HG02642 (cell line): ENCODE measurements around the gene FAXC.
"Not testable (repeated sequence)": the region's sequence is repeated elsewhere in the genome, so short reads cannot be mapped to it uniquely, and the experiment has no call there.

Experiments used
- ATAC-seq: cut with Tn5 transposase; IDR thresholded peaks from one replicate; pipeline ENCODE4 v1.9.1; 2021; ENCODE audit warnings: mild to moderate bottlenecking; ENCODE audit not compliant: unreplicated experiment, poor library complexity

The FAXC gene

DNA sequence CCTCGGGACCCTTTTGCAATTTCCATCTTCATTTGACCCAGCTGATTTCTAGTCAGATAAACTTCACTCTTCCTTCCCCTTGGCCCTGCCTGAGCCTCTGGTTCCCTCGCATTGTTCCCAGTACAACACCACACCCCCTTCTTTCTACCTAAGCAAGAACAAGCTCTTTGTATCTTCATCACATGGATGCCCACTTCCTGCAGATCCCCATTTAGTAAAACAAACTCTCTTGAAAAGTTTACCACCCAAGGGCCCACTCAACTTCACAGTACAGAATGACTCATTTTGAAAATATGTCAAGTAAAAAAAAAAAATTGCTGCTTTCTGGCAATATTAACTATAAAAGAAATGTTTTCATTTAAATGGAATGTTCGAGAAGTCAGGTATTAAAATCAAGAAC is 5.2 kb downstream of the FAXC start:
- ATAC-seq = no peak

DNA sequence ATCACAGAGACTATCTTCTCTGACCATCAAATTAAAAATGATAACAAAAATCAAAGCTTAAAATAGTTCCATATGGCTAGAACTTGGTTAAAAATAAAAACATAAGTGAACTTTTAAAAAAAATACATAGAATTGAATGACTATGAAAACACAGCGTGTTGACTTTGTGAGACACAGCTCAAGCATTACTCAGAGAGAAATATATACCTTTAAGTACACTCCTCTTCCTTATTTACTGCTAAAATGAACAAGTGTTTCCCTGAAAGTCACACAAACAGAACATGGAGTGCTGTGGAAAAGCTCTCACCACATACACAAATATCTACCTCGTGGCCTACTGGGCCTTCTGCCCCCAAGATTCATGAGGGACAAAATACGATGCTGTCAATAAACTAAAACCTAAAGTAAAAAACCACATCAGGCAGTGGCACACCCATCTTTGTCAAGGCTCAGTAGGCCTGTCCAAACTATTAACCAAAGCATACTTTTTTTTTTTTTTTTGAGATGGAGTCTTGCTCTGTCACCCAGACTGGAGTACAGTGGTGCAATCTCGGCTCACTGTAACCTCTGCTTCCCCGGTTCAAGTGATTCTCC is 7.5 kb downstream of the FAXC start:
- ATAC-seq = peak; percentile 50

DNA sequence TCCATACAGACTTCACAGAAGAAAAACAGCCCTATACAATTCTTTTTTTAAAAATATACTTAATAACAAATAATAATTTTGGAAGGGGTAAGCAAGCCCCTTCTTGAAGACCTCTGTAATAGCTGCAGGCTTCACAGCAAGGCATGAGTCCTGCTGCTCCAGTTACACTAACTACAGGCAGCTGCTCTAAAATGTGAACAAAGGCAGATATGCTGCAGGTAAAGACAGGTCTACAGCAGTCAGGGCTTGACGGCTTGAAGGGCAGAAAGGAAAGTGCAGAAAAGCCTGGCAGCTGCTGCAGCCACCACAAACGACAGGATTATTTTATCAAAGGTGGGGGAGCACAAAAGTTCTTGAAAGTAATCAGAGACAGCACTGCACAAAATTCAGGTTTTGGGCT is 11.3 kb downstream of the FAXC start:
- ATAC-seq = no peak

DNA sequence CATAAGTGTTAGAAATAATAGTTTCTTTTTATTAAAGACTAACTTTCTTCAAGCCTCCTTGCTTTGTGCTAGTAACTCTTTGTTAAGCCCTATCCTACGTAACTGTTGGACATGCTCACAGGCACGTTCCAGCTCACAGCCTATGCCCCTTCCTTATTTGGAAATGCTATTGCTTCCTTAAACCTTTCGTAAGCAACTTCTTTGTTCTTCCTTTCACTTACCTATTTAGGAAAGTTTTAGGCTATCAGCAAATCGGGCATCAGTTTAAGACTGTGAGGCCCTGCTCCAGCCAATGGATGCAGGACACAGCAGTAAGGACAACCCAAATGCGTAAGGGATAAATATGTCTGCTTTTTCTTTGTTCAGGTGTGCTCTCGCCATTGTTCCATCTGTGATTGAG is 14.2 kb downstream of the FAXC start:
- ATAC-seq = not testable (repeated sequence)

DNA sequence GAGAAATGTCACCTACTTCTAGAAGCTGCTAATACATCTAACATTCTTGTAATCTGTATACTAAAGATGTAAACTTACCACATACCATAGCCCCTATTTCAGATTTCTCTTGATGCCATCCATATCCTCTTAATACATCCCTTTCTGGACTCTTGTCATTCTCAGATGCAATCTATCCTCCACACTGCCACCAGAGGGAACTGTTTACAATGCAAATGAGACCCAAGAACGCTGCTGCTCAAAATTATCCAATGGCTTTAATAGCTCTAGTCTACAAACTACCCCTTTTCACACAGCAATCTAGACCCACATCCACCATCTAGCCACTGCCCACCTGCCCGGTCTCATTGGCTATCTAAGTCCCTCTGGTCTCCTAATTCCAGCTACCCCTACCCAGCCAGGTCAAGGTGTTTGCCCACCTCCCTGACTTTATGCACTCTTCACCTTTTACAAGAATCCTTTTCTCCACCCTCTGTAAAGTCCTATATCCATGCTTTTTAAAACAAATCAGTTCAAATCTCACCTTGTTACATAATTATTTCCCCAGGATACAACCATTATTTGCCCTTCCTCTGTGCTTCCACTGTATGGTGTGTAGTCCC is 14.8 kb downstream of the FAXC start:
- ATAC-seq = peak; percentile 35

DNA sequence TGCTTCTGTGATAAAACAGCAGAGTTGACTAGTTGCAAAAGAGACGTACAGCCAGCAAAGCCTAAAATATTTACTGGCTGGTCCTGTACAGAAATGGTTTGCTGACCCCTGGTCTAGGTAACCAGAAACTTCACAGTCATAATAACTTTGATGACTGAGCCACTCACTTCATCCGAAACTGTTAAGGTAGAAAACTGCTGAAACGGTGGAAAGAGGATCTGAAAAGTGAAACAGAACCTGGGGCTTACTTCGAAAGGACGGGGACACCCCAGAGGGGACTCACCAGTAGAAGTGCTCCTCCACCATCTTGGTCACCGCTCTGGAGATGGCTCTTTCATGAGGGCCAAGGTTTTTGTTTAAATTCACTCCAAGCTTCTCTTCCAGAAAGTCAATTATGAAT is 16.4 kb downstream of the FAXC start:
- ATAC-seq = peak; percentile 94

DNA sequence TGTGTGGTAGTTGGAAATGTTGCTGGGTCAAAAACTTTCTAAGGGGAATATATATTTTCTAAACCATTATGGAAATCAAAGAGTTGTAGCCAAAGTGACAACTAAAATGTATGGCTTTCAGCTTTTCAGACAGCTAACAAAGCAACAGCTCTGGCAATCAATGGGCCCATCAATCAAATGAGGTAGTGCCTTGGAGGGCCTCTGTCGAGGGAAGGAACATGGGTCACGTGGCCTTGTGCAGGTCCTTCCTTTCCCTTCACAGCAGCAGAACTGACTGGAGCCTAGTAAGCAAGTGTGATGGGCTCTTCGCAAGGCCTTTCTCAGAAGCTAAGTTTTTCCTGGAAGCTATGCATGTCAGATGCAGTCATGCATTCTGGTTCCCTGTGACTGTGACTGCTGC is 17.9 kb downstream of the FAXC start:
- no peak for ATAC-seq

DNA sequence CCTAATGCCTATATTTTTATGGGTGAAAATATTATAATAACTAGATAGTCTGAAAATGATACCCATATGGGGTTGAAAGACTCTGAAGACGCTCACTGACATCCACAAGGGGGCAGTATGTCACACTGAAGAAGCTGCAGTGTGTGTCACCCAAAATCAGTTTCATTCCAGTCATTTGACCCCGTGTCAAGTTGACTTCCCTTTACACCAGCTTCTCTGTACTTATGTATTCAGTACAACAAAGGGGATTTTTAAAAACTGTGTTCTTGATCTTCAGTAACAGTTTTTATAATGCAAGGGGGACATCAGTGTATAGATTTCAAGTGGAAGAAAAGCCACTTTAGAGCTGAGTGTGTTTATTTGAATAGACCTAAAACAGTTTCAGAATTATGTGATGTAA is 19.3 kb downstream of the FAXC start:
- peak; percentile 69 for ATAC-seq

DNA sequence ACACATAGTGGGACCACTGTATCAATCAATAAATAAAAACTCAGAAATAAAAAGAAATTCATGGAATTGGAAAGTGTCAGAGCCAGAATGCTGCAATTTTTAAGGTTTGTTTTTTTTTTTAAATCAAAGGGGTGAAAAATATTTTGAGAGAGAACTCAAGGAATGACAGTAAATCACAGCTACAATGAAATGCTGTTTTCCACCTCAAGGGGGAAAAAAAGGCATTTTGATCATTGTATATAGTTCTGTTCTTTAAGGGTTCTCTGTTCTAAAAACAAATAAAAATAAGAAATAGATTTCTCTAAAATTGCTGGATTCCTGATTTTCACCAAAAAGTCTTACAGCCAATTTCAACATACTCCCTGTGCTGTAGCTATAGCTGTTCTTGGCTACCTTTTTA is 24.5 kb downstream of the FAXC start:
- ATAC-seq = no peak

DNA sequence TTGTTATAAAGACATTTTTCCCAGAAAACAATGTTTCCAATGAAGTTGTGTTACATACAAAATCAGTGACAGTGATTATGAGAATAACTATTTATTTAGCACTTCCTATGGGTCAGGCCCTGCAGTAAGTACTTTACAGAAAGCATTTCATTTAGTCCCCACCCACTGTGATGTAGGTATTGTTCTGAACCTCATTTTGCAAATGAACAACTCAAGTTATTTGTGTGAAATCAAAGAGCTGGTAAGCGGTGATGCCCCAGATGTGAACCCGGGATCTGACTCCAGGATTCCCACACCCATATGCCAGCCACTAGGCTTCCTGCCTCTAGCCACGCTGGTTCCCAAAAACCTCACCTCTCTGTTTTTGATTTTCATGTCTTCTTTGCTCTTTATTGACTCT is 30.9 kb downstream of the FAXC start:
- ATAC-seq = no peak

DNA sequence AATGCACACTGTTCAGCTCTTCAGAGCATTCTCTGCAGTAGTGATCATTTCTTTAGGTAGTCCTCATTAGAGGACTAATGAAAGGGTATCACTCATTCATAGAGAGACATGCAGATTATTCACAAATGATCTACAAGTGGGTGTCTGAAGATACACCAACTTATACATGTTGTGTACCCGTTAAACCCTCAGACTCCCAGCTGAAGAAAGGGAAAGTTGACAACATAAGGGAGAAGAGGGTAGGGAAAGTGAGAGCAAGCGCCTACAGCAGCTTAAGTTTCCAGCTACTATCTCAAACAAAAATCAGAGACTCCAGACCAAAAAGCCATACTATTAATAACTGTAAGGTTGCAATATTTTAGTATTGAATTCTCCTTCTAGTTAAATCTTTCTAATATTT is 37.1 kb downstream of the FAXC start:
- ATAC-seq = no peak

DNA sequence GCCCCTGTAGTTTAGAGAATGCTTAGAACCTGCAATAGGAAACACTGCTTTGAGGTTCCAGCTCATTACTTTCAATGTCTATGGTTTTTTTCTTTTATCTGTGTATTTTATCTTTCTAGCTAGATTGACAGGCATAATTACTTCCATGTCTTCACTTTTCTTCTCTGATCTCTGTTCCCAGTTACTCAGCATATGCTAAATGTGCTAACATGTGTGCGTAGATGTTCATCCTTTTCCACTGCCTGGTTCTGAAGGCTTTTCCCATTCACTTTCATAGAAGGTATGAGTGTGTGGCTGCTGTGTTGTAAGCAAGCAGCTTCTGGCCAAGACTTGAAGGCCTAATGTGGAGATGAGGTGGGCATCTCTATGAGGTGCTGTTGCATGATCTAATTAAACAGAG is 38.9 kb downstream of the FAXC start:
- no peak for ATAC-seq

DNA sequence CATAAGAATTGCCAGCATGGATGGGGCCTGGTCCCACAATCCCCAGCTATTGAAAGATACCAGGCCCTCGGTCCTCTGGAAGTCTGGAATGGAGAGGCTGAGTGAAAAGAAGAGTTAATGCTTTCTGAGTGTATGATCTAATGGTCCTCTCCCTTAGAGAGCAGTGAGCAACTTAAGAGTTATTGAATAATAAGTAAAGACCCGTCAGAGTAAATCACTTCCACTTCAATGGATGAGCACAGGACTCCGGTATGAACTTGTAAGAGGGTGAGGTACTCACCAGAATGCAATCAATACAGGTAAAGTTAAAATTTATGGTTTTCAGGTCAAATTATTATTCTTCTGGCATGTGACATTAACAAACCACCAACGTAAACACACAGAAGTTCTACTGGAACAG is 39.9 kb downstream of the FAXC start:
- no peak for ATAC-seq

DNA sequence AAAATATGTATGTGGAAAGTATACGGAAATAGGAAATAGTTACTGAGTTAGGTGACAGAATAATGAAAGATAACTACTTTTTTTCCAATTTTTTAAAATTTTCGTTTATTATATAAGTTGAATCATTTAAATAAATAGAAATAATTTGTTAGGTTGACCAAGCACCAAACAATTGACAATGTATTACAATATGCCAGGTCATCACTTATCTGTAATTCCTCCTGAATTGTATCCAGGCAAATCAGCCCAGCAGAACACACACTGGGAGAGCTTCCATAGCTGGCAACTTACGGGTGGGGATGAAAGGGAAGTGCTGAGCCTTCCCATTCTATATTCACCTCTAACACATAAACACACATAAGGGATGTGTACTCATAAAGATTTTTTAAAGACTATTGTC is 40.7 kb downstream of the FAXC start:
- no peak for ATAC-seq

DNA sequence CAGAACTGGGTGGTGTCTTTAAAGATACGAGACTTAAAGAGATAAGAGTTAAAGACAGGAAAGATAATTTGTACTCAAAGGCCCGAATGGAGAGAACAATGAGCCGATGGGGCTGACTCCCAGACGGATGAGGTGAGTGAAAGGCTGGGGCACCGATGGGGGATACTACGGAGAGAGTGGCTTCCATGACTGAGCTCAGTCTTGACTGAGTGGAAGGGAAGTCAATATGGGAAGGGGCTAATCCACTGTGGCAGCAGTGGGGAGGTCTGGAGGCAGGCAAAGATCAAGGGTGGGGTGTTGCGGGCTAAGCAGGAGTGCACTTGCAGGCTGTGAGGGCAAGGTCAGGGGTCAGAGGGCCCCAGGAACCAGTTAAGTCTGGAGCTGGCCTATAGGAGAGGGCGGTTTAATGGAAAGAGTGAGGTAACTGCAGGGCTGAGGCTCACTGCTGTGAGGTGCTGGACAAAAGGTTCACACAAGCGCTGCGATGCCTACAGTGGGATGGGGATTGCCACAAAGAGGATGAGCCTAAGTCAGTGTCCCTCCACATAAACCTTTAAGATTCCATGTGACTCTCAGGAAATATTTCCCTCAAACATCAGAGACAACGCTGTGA is 42.1 kb downstream of the FAXC start:
- ATAC-seq = no peak

DNA sequence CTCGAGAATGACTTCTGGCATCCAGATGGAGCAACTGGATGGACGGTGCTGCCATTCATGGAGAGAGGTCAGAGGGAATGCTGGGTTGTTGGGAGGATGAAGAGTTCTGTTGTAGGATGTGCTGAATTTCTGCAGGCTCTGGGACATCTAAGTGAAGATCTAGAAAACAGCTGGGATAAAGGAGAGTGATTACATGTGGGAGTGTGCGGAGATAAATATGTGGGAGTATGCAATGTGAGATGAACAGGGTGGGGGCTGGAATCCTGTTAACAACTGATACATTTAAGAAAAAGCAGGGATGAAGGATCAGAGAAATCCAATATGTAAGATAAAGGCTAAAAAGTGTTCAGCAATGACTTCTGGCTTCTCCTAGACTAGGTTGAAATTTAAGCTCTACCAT is 43.1 kb downstream of the FAXC start:
- no peak for ATAC-seq

DNA sequence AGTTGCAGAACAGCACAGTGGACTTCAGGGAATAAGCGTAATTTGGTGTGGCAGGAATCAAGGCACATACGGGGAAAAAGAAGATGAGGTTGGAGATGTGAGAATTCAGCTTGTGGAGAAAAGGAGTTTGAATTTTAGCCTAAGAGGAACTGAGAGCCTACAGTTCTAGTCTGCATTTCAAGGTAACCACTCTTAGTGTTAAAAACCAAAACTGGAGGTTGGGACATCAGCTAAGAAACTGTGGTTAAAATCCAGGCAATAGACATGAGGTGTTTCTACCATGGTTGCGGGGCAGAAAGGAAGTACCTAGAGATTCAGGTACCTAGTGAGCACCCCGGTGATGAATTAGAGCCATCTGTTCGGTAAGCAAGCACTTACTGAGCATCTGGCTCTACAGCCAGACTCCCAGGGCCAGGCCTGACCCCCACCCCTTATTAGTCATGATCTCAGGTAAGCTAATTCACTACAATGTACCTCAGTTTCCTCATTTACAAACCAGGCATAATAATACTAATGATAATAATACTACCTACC is 44.4 kb downstream of the FAXC start:
- ATAC-seq = no peak

DNA sequence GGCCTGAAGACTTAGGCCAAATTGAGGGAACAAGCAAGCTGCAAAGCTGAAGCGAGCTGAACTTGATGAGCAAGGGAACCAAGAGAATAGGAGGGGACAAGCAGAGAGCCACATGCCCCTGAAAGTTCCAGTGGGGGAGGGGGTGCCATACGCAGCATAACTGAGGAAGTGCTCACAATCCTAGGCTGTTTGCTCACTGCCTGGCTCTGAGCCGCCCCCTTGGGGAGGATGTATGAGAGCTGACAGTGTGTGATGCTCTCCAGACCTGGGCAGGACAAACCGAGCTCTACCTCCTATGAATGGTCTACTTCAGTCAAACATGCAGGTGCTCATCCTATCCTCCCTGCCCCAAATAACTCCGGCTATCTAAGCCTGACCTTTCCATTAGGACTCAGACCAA is 52.1 kb downstream of the FAXC start:
- no peak for ATAC-seq

DNA sequence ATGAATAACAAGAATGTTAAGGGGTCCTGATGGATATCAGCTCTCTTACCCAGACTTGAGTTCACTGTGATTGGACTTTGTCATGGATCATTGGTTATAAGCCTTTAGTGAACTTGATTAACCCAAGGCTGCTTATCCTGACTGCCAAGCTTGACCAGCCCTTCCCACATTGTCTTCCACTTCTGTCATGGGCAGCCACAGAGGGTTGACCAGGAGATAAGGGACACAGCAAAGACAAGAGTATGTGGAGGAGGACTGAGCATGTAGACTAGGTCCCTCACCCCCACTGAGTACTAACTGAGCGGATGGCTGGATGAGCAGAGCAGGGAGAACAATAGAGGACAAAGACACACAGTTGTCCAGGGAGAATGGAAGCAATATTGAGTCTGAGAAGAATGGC is 52.5 kb downstream of the FAXC start:
- ATAC-seq = no peak

DNA sequence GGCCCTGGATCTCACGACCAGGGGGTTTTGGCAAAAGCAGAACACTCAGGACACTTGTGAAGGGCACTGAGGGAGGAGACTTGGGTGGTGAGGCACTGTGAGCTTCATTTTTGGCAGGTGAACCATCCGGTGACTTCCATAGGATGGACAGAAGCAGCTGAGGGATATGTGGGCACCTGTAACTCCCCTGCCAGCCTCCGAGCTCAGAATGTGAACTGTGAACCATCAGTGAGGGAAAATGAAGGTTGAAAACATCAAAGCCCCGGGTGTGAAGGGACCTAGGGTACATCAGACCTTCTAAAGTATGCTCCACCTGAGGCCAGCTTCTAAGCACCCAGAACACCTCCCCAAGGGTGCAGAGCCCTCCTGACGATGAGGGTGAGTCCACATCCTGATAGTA is 53.2 kb downstream of the FAXC start:
- ATAC-seq = no peak

DNA sequence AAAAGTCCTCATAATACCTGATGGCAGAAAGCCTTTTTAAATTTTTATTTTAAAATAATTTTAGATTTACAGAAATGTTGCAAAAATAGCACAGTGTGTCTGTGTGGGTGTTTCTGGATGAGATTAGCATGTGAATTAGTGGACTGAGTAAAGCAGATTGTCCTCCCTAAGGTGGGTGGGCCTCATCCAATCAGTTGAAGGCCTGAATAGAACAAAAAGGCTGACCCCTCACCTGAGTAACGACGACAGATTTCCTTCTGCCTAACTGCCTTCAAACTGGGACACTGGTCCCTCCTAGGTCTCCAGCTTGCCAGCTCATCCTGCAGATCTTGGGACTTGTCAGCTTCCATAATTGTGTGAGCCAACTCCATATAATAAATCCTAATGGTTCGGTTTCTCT is 54.2 kb downstream of the FAXC start:
- ATAC-seq = no peak

DNA sequence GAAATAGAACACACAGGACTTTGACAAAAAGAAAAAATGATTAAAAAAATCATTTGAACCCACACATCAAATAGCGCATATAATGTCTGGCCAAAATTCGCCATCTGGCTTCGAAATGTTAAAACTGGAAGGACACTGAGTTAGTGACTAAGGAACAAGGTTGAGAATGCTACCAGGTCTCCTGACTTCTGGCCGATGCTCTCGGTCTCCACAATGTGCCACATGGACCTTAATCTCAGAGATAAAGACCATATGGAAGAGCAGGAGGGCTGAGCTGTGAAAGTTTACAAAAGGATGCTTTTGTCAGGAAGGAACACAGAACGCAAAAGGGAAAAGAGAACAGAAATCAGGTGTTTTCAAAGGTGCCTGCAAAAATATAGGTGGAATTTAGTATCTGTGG is 54.7 kb downstream of the FAXC start:
- ATAC-seq = no peak
